ENCODE measurements around the gene NOC2L. TPM values are rescaled to one million over a fixed set of nuclear protein-coding genes. Genes with fewer than 3 reads are reported as not detected.

Gene NOC2L
- total and polyA plus RNA-seq, 2 donors (not counting 3 experiments of a cell fraction or from before 2014, with no cell fraction given), result 55.3 to 87.9 TPM

GRCh38 chr1:971751-972506 is 12.9 kb upstream of the NOC2L start:
- Histone ChIP-seq H3K27ac (ENCODE audit: insufficient read depth, low read depth, low read length) (no peak overlapping the region), H3K9me3 (replicated peaks; ENCODE audit: control insufficient read depth, insufficient read depth, low read length) (no peaks in the 10 kb centered on the region), H3K36me3 (ENCODE audit: control insufficient read depth in 2 of 2, extremely low read depth in 1 of 2, insufficient read depth in 2 of 2, low read length in 2 of 2) (no peaks in the 10 kb centered on the region), H3K9ac (replicated peaks; ENCODE audit: extremely low read depth, insufficient read depth, low read length) (no peak overlapping the region), H3K4me2 (ENCODE audit: insufficient read depth, low read length) (no peak overlapping the region), H4K20me1 (replicated peaks; ENCODE audit: control insufficient read depth, extremely low read depth, insufficient read depth, low read length) (no peaks in the 10 kb centered on the region), H3K79me2 (ENCODE audit: control insufficient read depth, insufficient read depth, low read length) (no peaks in the 10 kb centered on the region), H3K4me1 (ENCODE audit: control insufficient read depth, extremely low read depth, insufficient read depth, low read length) (no peaks in the 10 kb centered on the region), H2AFZ (ENCODE audit: low read depth, low read length) (no peak overlapping the region), H3K9me1 (replicated peaks; ENCODE audit: control insufficient read depth, extremely low read depth, insufficient read depth, low read length) (no peaks in the 10 kb centered on the region), H3K27me3 (ENCODE audit: control insufficient read depth in 2 of 2, insufficient read depth in 2 of 2, low read length in 2 of 2) (peaks cover 2% of the 10 kb centered on the region in 2 experiments), H3K4me3 (replicated peaks in 1 of 3; ENCODE audit: insufficient read depth in 1 of 3, low read depth in 1 of 3, low read length in 3 of 3) (no peak overlapping the region)
- no peak for FAIRE-seq
- POLR2A ChIA-PET, result no interaction called here
- no TSS peak for BruUV-seq (replicated peaks)
- CTCF ChIA-PET, result no interaction called here
- TF ChIP-seq FOS (IDR thresholded peaks at IDR 0.05; ENCODE audit: borderline replicate concordance, insufficient read depth, low read length), result no peak
- TF ChIP-seq CTCF (IDR thresholded peaks at IDR 0.05; ENCODE audit: extremely low read depth in 1 of 2, insufficient read depth in 1 of 2, low read depth in 1 of 2, low read length in 2 of 2), result no peak
- no peak for TF ChIP-seq MYC (IDR thresholded peaks at IDR 0.05; ENCODE audit: low read depth, low read length)
- TF ChIP-seq POLR2AphosphoS5 (IDR thresholded peaks at IDR 0.05; ENCODE audit: insufficient read depth, low read depth, low read length), result no peak
- TF ChIP-seq JUN (IDR thresholded peaks at IDR 0.05; ENCODE audit: borderline replicate concordance, insufficient read depth, insufficient read length, low read depth), result no peak
- TF ChIP-seq POLR2A (IDR thresholded peaks at IDR 0.05; ENCODE audit: low read depth, low read length), result no peak
- no peak for TF ChIP-seq GATA2 (IDR thresholded peaks at IDR 0.05; ENCODE audit: insufficient read depth, insufficient read length, low read depth, low read length)
- TF ChIP-seq EZH2 (IDR thresholded peaks at IDR 0.05; ENCODE audit: borderline replicate concordance, low read depth, low read length, severe bottlenecking), result no peak
- dilution Hi-C loops (cut with MboI; ENCODE audit: extremely low pct_ligation_motif_present, low sequenced_read_pairs) (no loop called here), intact Hi-C loops (cut with micrococcal nuclease) (no loop called here)
- no peak for DNase-seq (ENCODE audit: low read depth, low spot score)

All from endothelial cell of umbilical vein (primary cell).